ENCODE data around the gene RAB3B.
"Not testable (repeated sequence)": the region's sequence is repeated elsewhere in the genome, so short reads cannot be mapped to it uniquely, and the experiment has no call there.

RAB3B gene, protein sequence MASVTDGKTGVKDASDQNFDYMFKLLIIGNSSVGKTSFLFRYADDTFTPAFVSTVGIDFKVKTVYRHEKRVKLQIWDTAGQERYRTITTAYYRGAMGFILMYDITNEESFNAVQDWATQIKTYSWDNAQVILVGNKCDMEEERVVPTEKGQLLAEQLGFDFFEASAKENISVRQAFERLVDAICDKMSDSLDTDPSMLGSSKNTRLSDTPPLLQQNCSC

GRCh38 chr1:51990478-51990965 lies at the start of gene RAB3B:
Gene RAB3B (minus strand): TSS chr1:51990700. CDS start chr1:51977117, 13,583 bp downstream.
- DNase-seq (ENCODE audit: low read depth, low spot score), result peak; percentile 93

GRCh38 chr1:52037909-52038308 lies 47.4 kb upstream of the RAB3B start:
- no peak for DNase-seq (ENCODE audit: low read depth, low spot score)

DNA sequence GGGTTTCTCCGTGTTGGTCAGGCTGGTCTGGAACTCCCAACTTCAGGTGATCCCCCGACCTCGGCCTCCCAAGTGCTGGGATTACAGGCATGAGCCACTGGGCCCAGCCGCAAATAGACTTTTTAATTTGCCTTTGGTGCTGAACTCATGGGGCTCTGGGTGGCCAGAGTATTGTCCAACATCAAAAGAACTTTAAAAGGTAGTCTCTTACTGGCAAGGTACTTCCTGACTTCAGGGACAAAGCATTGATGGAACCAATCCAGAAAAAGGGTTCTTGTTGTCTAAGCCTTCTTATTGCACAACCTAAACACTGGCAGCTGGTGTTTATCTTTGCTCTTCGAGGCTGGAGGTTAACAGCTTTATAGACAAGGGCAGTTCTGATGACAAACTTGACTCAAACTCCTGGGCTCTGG lies 46.9 kb upstream of the RAB3B start:
- DNase-seq (ENCODE audit: low read depth, low spot score), result no peak

GRCh38 chr1:52034050-52034384 lies 43.5 kb upstream of the RAB3B start:
- no peak for DNase-seq (ENCODE audit: low read depth, low spot score)

DNA sequence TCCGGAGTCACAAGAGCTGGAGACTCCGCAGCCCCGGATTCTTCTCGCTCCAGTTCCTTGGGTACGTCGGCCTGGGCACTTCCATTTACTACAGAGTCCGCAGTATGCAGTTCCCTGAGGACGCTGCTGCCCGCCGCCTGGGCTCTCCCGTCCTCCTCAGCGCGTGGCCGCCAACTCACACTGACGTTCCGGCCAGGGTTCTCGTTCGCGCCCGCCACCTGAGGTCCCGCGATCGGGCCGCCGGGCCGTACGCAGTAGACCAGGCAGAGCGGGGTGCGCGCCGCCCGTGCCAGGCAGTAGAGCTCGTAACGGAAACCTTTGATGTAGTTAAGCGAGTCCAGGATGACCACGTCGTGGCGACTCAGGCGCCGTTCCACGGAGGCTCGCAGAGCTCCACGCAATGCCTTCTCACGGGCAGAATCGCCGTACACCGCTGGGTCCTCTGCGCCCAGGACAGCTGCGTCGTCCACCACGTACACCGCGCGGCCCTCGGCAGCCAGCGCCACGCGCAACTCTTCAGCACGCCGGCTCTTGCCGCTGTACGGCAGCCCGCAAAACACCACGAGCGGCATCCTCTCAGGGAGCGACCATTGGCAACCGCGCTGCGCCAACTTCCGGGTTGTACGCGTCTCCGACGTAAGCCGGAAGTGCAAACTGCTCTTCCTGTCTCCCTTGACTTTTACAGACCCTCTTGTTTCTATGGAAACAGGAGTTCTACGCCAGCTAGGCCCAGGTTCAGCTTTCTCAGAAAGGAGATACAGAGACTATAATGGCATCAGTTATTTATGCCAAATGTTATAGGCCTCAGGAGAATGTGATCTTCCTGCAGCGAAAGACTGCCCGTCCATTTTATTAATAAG lies 42.9 kb upstream of the RAB3B start, which contains the start of gene KTI12:
KTI12 (minus strand) TSS at position 621 of the 860 bp plus-strand sequence; CDS start at position 572, 49 bp downstream.
- DNase-seq (ENCODE audit: low read depth, low spot score), result peak; percentile 90

DNA sequence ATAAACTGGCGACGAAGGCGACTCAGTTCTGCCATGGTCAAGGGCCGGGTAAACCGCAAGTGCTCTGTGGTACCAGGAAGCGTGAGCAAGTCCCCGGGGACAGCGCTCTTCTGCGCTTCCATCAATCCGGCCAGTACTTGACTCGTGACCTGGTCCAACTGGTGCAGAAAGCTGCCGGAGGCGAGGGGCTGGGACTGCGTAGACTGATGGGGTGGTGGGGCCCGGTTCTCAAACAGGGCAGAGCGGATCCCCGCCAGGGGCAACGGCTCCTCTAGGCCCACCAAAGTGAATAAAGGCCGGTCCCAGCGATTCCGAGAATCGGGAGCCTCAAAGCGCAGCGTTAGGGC lies 42.3 kb upstream of the RAB3B start:
- DNase-seq (ENCODE audit: low read depth, low spot score), result peak; percentile 80

GRCh38 chr1:52032124-52032784 lies 41.8 kb upstream of the RAB3B start:
- no peak for DNase-seq (ENCODE audit: low read depth, low spot score)

DNA sequence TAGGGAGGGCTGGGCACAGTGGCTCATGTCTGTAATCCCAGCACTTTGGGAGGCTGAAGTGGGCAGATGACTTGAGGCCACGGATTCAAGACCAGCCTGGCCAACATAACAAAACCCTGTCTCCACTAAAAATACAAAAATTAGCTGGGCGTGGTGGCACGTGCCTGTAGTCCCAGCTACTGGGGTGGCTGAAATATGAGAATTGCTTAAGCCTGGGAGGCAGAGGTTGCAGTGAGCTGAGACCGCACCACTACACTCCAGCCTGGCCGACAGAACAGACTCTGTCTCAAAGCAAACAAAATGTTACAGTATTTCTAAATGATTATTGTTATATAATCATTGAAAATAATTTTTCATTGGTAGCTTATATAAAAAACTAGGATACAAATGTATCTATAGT lies 38.3 kb upstream of the RAB3B start:
- DNase-seq (ENCODE audit: low read depth, low spot score), result not testable (repeated sequence)

DNA sequence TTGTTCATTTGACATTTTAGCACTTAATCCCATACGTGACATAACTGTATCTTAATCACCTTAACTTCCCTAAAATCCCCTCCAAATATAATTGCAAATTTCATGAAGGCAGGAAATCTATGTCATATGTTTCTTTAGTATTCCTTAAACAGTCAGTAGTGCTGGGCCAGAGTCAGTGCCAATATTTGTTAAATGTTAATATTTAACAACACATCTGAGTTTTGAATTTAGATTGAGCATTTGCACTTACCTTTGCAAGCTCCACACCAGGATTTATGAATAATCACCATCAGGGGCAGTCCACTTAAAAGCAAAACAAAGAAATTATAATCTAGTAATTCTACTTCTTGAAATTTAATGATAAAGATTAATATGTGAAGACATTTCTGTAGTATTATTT lies 37.8 kb upstream of the RAB3B start:
- DNase-seq (ENCODE audit: low read depth, low spot score), result no peak

- no peak for DNase-seq (ENCODE audit: low read depth, low spot score)
Measured at GRCh38 chr1:52026278-52026677, 35.8 kb upstream of the RAB3B start.

DNA sequence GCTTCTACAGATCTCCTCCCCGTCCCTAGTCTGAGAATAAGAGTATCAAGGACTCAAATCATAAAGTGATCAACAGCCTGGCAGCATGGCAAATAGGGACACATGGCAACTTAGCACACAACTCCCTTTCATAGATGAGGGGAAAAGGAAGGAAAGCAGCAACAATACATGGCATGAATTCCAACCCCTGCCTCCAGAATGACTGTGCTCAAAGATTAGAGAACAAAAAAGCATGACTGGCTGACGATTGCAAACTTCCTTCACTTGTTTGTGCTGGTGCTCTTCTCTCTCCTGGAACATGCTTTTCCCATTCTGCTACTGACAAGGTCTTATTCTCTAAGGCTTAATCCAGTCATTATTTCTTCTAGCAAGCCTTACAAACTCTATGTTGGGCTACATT lies 31.6 kb upstream of the RAB3B start:
- DNase-seq (ENCODE audit: low read depth, low spot score), result no peak

DNA sequence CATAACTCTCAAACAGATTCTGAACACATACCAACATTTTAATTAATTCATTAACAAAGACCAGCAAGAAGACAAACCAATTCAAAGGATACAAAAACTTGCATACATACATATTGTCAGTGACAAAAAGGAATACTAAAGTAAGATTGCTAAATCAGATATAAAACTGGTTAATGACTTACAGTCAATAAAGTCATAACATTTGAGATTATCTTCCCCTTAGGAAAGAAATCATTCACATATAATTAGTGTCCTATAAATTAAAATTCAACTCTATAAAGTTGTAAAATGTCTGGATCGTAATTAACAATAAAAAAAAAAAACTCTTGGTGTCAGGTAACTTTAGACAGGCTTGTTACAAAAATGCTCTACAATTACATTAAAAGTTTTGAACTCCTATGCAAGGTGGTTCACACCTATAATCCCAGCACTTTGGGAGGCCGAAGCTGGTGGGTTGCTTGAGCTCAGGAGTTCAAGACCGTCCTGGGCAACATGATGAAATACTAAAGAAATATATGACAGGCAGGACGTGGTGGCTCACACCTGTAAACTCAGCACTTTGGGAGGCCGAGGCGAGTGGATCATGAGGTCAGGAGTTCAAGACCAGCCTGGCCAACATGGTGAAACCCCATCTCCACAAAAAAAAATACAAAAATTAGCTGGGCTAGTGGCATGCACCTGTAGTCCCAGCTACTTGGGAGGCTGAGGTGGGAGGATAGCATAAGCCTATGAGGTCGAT lies 17.7 kb upstream of the RAB3B start:
- DNase-seq (ENCODE audit: low read depth, low spot score), result no peak

DNA sequence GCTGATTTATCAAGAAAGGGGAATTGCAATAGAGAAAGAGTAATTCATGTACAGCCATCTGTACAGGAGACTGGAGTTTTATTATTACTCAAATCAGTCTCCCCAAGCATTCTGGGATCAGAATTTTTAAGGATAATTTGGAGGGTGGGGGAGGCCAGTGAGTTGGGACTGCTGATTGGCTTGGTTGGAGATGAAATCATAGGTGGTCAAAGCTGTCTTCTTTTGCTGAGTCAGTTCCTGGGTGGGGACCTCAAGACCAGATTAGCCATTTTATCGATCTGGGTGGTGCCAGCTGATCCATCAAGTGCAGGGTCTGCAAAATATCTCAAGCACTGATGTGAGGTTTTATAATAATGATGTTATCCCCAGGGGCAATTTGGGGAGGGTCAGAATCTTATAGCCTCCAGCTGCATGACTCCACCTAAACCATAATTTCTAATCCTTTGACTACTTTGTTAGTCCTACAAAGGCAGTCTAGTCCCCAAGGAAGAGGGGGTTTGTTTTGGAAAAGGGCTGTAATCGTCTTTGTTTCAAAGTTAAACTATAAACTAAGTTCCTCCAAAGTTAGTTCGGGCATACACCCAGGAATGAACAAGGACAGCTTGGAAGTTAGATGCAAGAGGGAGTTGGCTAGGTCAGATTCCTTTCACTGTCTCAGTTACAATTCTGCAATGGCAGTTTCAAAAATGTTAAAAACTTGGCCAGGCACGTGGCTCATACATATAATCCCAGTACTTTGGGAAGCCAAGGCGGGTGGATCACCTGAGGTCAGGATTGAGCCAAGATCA lies 16.9 kb upstream of the RAB3B start:
- peak; percentile 49 for DNase-seq (ENCODE audit: low read depth, low spot score)

DNA sequence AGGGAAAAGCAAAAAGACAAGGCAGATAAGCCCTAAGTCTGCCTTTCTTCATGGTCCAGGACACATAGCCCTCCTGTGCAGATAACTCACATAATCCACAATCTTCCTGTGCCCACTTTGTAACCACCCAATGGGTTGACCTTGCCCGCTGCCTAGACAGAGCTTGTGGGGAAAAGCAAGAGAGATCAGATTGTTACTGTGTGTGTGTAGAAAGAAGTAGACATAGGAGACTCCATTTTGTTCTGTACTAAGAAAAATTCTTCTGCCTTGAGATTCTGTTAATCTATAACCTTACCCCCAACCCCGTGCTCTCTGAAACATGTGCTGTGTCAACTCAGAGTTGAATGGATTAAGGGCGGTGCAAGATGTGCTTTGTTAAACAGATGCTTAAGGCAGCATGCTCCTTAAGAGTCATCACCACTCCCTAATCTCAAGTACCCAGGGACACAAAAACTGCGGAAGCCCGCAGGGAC lies 15.6 kb upstream of the RAB3B start:
- DNase-seq (ENCODE audit: low read depth, low spot score), result not testable (repeated sequence)

DNA sequence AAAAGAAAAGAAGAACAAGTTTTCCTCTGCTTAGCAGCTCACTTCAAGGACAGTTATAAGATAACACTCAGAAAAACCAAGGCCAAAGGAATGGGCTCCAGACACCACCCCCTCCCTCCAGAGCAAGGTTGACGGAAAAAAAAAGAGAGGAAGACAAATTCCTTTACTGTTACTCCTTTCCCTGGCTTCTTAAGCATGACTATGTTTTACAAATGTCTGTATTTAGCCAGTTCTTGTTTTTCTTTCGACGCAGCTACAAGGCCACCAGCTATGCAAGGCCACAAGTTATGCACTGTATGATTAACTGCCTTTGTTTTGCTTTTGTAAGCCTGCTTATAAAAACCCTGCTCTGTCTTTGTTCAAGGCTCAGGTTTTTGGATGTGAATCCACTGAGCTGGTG lies 15.0 kb upstream of the RAB3B start:
- DNase-seq (ENCODE audit: low read depth, low spot score), result peak; percentile 58

GRCh38 chr1:52003877-52004276 lies 13.4 kb upstream of the RAB3B start:
- DNase-seq (ENCODE audit: low read depth, low spot score), result no peak

DNA sequence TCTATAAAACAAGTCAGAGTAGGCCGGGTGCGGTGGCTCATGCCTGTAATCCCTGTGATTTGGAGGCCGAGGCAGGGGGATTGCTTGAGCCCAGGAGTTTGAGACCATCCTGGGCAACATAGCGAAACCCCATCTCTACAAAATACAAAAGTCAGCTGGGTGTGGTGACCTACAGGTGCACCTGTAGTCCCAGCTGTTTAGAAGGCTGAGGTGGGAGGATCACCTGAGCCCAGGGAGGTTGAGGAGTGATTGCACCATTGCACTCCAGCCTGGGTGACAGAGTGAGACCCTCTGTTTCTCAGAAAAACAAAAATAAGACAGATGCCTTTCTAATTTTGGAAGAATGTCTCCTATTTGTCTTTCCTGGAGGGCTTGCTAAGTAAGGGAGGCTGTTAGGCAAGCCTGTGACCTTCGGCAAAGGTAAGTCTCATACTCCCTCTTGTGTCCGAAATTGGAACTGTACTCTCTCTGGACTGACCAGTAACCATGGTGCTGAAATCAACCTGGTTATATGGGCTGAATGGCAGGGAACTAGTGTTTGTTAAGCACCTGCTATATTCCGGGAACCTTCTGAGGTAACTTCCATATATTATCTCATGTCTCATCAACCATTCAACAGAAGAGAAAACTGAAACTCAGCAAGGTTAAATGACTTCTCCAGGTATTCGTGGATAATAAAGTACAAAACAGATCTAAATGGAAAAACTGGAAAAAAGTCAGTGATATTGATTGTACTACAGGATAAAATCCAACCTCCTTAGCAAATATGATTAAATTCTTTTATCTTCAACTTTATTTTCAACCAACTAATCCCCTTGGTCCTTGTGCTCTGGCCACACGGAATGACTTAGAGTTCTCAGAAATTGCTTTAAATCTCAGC lies 11.8 kb upstream of the RAB3B start:
- DNase-seq (ENCODE audit: low read depth, low spot score), result peak; percentile 87

- DNase-seq (ENCODE audit: low read depth, low spot score), result no peak
Measured at GRCh38 chr1:51998701-51999100, 8.2 kb upstream of the RAB3B start.

- DNase-seq (ENCODE audit: low read depth, low spot score), result no peak
Measured at GRCh38 chr1:51997974-51998382, 7.5 kb upstream of the RAB3B start.

Data from ELF-1 (cell line).